Measurements from ENCODE around the gene MDK.

MDK gene

DNA sequence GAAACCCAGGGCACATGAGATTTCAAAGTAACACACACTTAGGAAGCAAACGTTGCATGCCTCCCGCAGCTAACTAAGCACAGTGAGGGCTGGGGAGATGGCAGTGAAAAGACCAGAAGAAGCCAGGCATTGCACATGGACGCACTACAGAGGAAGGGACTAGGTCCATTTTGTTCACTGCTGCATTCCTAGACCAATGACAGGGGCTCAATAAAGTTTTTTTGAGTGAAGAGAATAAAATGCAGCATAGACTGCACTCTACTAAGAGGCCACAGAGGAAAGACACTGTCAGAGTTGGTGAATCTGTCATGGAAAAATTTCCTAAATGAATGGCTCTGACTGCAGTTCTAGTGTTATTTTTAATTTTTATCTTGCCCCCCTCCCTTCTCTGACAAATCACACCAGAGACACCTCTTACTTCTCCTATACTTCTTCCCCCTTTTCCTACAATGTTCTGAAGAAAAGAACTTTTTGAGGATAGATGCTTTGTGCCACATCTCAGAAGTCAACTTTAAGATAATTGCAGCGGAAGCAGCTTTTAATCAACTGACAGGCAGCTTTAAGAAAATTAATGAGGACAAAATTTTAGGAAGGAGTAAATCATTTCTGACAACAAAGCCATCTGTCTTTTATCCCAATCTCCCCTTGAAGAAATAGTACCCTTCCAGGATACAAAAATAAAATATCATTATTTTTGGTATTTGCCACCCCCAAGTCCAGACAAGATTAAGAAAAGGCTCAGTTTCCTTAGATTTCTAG is 44.9 kb downstream of the MDK start:
- DNase-seq (ENCODE audit: extremely low read depth, low read depth) = no peak
- no peak overlapping the region for H3K4me3 ChIP-seq (replicated peaks; ENCODE audit: low read depth, low read length)
- TF ChIP-seq, protein P1, sequence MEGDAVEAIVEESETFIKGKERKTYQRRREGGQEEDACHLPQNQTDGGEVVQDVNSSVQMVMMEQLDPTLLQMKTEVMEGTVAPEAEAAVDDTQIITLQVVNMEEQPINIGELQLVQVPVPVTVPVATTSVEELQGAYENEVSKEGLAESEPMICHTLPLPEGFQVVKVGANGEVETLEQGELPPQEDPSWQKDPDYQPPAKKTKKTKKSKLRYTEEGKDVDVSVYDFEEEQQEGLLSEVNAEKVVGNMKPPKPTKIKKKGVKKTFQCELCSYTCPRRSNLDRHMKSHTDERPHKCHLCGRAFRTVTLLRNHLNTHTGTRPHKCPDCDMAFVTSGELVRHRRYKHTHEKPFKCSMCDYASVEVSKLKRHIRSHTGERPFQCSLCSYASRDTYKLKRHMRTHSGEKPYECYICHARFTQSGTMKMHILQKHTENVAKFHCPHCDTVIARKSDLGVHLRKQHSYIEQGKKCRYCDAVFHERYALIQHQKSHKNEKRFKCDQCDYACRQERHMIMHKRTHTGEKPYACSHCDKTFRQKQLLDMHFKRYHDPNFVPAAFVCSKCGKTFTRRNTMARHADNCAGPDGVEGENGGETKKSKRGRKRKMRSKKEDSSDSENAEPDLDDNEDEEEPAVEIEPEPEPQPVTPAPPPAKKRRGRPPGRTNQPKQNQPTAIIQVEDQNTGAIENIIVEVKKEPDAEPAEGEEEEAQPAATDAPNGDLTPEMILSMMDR (IDR thresholded peaks at IDR 0.05; ENCODE audit: low read depth, low read length, missing control alignments) = no peak

DNA sequence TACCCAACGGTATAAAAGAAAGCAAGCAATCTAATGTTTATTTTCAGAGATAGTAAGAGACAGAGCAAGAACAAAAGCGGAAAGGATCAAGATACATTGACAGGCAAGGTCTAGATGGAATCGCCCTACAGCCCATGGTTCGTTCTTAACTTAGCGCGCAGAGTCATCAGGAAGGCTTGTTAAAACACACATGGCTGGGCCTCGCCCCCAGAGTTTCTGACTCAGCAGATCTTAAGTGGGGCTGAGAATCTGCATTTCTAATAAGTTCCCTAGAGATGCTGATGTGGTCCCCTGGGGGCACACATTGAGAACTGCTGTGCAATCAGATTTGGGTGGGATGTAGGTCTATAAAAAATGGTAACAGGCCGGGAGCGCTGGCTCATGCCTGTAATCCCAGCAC is 45.9 kb downstream of the MDK start:
- no peak overlapping the region for H3K4me3 ChIP-seq (replicated peaks; ENCODE audit: low read depth, low read length)
- TF ChIP-seq, protein P1 (IDR thresholded peaks at IDR 0.05; ENCODE audit: low read depth, low read length, missing control alignments) = no peak
- no peak for DNase-seq (ENCODE audit: extremely low read depth, low read depth)

DNA sequence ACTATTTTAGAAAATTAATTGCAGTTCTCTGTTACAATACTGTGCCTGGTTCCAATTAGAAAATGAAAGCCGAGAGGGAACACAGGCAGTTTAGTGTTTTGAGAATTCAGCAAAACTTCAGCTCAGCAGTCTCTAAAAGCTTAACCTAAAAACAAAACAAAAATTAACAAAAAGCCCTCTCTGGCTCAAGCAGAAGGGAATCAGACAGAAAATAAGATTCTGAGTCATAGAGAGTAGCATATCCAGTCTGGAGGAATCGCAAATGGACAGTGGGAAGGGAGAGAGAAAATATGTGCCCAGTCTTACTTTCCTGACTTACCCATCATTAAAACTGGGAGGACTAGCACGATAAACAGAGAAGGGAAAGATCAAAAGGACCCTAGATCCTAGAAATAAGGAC is 48.2 kb downstream of the MDK start:
- no peak for DNase-seq (ENCODE audit: extremely low read depth, low read depth)
- TF ChIP-seq, protein P1 (IDR thresholded peaks at IDR 0.05; ENCODE audit: low read depth, low read length, missing control alignments) = no peak

DNA sequence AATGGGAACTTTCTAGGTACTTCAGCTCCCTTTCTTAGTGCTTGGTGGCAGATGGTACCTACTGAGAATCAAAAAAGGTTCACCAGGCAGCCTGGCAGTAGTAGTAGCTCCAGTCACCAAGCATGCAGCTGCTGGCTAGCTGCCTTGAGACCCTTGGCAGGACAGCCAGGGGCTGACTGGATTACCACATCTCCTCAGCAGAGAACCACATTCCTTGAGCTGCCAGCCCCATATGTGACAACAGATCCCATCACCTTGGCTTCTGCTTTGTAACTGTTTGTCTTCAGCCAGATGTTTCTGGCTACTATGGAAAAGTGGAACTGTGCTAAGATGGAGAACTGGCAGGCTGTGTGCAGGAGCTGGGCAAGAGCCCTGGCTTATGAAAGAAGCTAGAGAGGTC is 49.7 kb downstream of the MDK start:
- no peak overlapping the region for H3K4me3 ChIP-seq (replicated peaks; ENCODE audit: low read depth, low read length)
- DNase-seq (ENCODE audit: extremely low read depth, low read depth) = no peak
- TF ChIP-seq, protein P1 (IDR thresholded peaks at IDR 0.05; ENCODE audit: low read depth, low read length, missing control alignments) = no peak

More for the DNA sequence above, 48.2 kb downstream of the MDK start:
- H3K4me3 ChIP-seq (replicated peaks; ENCODE audit: low read depth, low read length) = no peak overlapping the region

Data from HFF-Myc (cell line).